ELF-1 (cell line): ENCODE measurements around the gene CIART.
"Not testable (repeated sequence)": the region's sequence is repeated elsewhere in the genome, so short reads cannot be mapped to it uniquely, and the experiment has no call there.

Source experiments
- DNase-seq: peaks from one replicate; pipeline ENCODE4 v3.0.0-alpha.2; 2016; ENCODE audit warnings: low read depth, low spot score

The CIART gene

DNA sequence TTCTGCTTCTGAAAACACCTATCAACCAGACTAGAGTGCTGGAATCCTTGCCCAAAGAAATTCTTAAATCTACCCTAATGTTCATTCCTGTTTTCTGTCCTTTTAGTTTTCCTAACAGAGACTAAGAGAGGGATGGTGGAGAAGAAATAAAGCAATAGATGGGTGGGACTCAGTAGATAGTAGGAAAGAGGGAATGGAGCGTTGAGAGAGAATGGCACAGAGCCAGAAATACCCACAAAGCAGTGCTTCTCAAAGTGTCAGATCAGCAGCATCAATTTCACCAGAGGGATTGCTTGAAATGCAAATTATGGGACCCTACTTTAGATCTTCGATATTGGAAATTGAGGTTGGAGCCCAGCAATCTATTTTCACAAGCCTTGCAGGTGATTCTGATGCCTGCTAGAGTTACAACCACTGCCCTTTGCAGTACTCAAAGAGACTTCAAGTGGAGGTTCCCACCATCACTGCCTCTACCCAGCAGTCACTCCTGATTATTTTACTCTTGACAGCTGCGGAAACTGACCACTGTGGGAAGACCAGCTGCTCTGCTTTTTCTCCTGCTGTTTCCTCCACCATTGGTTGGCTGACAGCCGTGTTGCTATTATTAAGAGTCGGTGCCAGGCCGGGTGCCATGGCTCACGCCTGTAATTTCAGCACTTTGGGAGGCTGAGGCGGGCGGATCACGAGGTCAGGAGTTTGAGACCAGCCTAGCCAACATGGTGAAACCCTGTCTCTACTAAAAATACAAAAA is 27.6 kb downstream of the CIART start:
- no peak for DNase-seq

GRCh38 chr1:150311762-150312161 is 29.4 kb downstream of the CIART start:
- DNase-seq: no peak

- DNase-seq: not testable (repeated sequence)
These were observed 32.3 kb downstream of the CIART start for GRCh38 chr1:150314691-150315090.

DNA sequence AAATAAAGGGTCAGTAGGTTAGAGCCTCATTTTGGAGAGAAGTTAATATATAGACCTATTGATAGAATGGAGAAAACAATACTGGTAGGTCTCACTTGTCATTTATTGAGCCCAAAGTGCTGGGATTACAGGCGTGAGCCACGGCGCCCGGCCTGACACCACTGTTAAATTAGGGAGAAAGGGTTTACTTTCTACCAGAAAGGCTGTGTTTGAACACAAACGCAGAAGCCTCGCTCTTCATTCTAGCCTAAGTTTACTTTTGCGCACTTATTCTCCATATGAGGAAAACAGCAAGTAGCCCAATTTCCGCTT is 38.3 kb downstream of the CIART start:
- DNase-seq: peak; percentile 9

DNA sequence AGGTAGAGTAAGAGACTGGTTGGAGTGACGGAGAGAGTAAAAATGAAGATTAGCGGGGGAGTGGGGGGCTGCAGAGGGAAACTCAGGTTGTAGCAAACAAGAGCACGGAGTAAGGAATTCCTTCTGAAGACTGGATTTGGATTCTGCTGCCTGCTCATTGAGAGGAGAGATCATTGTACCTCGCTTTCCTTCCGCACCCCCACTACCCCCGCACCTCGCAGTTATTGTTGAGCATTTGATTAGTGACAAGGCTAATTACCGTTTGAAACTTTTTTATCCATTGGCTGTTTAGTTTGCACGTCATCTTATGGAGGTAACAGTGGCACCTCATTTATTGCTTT is 39.4 kb downstream of the CIART start:
- no peak for DNase-seq

- DNase-seq: no peak
These were observed 40.0 kb downstream of the CIART start for GRCh38 chr1:150322310-150322709.

- DNase-seq: no peak
These were observed 50.4 kb downstream of the CIART start for GRCh38 chr1:150332651-150333290.
